ENCODE results near the gene DDAH2.

Gene DDAH2

GRCh38 chr6:31733734-31734133 lies 4.6 kb upstream of the DDAH2 start:
- no peak for DNase-seq

- no peak for DNase-seq
Observed at GRCh38 chr6:31732029-31732428, 2.9 kb upstream of the DDAH2 start.

- DNase-seq = no peak
Observed at GRCh38 chr6:31730631-31731086, 1.6 kb upstream of the DDAH2 start.

- peak in 50 of 58 donors; percentile 27 to 79 (median 57) for DNase-seq
Observed at GRCh38 chr6:31729979-31730630, 1.0 kb upstream of the DDAH2 start.

DNA sequence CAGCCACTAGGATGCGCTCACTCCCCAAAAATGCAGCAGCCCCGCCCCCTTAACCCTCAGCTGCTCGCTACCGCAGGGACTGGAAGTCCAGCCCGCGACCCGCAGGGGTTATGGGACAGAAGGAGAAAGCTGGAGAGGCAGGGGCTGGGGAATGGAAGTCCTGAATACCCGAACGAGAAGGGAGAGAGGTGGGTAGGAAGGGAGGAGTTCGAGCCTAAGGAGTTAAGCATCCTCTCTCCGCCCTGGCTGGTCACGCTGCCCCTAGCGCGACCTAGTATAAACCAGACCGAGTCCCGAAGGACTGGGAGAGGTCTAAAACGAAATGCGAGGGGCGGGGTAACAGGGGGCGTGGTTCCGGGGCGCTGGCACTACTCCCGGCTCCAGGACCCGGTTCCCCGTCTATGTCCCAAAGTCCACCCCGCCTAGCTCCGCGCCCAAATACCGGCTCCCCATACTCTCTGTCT lies 448 bp upstream of the DDAH2 start:
- DNase-seq = peak in 57 of 58 donors; percentile 18 to 89 (median 77)

- no peak for DNase-seq
Observed at GRCh38 chr6:31727717-31728671, 1.1 kb downstream of the DDAH2 start.

DNA sequence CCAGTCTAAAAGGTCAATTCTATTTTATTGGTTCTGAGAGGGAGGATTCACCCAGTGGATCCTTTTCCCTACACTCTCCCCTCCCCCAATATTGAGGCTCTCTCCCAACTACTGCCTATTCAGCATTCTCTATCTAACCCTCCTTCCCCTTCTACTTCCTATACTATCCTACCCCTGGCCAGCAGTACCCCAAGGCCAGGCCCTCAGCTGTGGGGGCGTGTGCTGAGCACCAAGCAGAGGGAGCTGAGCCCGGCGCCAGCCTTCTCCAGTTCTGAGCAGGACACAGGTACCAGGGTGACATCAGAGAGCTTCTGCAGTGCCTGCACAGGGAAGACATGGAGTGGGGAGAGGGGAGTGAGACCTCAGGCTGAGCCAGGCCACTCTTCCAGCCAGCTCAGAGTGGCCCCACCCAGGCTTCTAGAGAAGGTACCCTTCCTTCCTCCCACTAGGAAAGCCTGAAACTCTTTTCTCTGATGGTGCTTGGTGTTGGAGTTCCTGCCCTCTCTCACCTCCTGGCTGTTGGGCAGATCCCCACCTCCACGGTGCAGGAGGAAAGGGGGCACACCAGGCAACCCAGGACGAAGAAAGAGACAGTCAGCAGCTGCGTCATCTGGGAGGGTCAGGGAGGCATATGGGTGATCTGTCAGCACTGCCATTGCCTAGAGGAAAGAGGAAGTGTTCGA lies 1.9 kb downstream of the DDAH2 start:
- DNase-seq = peak in 2 of 58 donors; percentile 23 to 29

DNA sequence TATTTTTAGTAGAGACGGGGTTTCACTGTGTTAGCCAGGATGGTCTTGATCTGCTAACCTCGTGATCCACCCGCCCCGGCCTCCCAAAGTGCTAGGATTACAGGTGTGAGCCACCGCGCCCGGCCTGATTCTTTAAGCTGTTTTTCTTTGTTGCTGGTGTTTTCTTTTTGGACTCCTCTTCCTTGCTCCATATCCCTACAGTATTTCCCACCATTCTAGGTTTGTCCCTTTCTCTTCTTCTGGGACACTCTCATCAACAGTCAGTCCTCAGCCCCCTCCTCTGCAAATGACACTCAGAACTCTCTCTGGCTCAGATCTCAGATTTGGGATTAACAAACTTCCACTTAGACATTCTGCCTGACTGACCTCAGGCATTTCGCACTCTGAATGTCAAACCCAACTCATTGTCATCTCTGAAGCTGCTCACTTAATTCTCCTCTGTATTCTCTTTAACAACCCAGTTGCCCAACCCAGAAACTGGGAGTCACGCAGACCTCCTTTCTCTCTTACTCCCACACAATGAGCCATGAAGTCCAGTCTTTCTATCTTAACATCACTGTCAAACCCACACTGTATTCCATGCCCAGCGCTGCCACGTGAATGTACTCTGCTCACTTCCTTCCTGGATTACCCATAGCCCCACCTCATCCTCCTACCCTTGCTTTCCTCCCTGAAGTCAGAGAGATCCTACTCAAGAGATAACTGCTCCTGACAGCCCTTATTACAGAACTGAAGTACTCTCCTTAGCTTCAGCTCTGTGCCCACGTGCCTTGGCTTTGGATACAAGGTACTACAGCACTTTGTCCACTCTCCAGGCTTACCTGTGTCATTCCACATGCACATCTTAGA lies 3.4 kb downstream of the DDAH2 start:
- no peak for DNase-seq

DNA sequence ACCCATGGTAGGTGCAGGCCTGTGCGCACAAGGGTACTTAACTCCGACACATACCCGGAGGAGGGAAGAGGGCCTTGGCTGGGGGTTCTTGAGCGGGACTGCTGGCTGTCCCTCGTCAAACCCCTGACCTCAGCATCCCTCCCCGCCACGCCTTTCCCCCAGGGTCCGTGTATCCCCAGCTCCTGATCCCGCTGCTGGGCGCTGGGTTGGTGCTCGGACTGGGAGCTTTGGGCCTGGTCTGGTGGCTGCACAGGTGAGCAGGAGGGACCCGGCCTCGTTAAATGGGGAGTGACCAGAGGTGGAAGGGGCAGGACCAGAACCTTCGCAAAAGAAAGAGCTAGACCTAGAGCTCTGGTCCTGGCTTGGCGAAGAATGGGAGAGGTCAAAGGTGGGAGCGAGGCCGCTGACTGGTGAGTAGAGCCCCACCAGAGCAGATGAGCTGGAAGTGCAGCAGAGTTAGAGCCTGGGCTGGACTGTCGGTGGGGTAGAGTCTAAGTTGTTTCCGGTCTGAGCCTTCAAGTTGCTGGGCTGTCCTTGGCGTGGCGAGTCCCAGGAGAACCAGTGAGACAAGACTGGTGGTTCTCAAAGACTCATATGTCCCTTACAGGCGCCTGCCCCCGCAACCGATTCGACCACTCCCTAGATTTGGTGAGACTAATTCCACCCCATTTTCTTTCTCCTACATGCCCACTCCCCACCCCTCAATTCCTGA lies 5.0 kb downstream of the DDAH2 start:
- no peak for DNase-seq

- DNase-seq = no peak
Observed at GRCh38 chr6:31723245-31723979, 5.7 kb downstream of the DDAH2 start, which contains the start of gene MPIG6B. MPIG6B (plus strand) TSS chr6:31723373; CDS start chr6:31723384, 11 bp downstream.

DNA sequence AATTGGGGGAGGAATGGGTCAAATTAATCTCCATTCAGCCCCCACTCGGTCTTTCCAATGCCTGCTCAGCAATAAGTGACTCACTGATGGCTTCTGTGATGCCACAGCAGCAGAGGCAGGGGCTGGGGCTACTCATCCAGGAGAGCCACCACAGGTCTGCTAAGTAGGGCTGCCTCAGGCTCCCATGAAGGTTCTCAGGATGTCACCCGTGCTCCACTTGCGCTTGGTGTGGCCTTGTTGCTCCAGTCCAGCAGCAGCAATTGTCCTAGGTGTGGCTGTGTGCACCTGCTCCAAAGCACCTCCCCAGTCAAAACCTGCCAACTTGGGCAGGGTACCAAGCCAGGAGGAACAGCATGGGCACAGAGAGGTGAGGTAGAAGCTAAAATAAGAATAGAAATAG lies 6.9 kb downstream of the DDAH2 start:
- no peak for DNase-seq

DNA sequence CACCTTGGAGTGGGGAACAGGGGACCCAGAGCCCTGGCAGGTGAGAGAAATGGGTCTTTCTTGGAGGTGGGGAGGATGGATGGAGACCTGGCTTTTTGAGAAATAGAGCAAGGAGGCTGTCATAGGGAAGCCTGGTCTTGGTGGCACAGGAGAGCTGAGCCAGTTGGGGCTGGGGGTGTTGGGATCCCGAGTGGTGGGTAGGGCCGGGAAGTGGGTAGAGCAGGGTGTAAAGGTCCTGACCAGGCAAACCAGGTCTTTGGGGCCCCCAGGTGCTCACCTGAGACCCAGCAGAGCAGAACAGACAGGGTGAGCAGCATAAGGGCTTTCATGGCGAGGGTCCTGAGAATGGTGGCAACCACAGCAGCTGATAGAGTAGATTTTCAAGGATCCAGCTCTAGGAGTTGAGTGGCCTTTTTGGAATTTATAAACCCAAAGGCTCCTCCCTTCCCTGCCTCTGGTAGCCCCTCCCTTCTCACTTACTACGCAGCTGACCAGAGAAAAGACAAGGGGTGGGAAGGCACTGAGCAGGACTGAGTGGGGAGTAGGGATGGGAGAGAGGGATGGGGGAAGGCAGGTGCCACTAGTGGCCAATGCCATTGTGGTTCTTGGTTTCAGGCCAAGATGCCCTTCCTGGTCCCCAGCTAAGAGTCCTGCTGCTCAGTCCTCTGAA lies 7.6 kb downstream of the DDAH2 start, which contains the start of gene LY6G6C:
LY6G6C (minus strand) TSS at position 396 of the 670 bp plus-strand sequence; CDS start at position 329, 67 bp downstream.
- no peak for DNase-seq

DNA sequence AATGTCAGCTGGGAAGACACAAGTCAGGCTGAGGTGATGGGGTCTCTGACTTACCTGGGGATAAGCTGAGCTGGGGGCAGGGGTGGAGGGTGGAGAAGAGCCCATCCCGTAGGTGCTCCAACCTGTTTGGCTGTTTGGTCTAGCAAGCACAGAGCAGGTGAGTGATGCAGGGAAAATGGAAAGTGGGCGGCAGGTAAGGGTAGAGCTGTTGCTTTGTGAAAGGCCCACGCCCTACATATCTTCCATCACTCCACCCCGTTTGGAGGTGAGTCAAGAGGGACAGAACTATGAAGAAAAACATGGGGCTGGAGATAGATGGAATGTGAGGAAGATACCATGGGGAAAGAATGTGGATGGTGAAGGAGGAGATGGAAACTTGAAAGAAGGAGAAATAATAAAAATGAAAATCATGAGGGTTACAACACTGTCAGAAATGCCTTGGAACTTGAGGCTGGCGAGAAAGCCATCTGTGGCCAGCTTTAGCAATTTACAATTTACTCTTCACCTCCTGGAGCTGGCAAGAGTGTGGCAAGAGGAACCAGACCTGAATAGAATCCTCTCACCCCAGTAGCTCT lies 8.8 kb downstream of the DDAH2 start:
- no peak for DNase-seq

- no peak for DNase-seq
Observed at GRCh38 chr6:31719001-31719400, 10.1 kb downstream of the DDAH2 start.

GRCh38 chr6:31718265-31718664 lies 10.8 kb downstream of the DDAH2 start:
- no peak for DNase-seq

DNA sequence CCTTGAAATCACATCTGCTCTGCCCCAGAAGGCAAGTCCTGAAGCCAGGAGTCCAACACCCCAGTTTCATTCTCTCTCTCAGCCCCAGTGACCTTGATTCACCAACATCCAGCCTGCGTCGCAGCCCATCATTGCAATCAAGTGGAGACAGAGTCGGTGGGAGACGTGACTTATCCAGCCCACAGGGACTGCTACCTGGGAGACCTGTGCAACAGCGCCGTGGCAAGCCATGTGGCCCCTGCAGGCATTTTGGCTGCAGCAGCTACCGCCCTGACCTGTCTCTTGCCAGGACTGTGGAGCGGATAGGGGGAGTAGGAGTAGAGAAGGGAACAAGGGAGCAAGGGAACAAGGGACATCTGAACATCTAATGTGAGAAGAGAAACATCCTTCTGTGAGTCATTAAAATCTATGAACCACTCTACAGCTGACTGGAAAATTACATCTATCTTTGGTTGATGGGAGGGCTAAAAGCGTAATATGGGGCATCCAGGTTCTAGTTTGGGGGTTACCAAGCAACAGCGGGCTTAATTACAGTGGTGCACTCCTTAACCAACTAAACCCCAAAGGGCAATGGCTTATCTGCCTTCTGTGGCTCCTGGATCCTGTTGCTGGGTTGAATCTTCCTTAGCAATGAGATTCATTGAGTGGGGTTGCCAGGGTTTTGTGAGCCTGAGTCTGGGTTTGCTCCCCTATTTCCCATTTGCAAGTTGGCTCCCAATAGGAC lies 11.4 kb downstream of the DDAH2 start:
- DNase-seq = no peak

Measured in anterior cingulate cortex (tissue), 58 donors.